Measurements from ENCODE around the gene PSTK.
A peak's percentile ranks its signal among the peaks of the same experiment; 100 is the strongest.

PSTK gene, protein sequence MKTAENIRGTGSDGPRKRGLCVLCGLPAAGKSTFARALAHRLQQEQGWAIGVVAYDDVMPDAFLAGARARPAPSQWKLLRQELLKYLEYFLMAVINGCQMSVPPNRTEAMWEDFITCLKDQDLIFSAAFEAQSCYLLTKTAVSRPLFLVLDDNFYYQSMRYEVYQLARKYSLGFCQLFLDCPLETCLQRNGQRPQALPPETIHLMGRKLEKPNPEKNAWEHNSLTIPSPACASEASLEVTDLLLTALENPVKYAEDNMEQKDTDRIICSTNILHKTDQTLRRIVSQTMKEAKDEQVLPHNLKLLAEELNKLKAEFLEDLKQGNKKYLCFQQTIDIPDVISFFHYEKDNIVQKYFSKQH

DNA sequence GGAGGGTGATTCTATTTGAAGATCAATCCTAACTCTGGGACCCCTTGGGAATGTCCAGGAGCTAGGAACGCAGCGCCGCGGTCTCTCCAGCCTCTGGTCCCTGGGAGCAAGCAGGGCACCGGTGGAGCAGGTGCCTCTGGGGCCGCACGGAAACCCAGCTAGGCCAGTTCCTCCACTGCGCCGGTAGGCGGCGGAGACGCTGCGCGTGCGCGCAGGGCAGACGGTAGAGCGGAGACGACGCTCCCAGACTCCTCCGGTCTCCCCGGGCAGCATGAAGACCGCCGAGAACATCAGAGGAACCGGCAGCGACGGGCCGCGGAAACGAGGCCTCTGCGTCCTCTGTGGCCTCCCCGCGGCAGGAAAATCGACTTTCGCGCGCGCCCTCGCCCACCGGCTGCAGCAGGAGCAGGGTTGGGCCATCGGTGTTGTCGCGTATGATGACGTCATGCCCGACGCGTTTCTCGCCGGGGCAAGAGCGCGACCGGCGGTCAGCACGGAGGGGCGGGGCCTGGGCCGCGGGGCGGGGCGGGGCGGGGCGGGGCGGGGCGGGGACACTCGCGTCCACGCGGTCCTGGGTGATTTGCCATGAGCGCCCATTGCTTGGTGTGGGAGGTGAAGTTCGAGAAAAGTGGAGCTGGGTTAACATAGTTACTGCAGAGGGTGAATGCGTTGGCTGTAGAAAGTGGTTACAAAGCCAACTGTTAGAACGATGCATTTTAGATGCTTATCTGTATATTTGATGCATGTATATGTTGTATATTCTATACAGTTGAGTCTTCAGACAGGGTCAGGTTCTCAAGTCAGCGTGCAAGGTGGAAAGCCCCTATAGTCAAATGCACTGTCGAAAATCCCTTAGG lies at the start of gene PSTK:
Gene PSTK (plus strand): TSS at position 193 of the 857 bp plus-strand sequence. CDS start 79 bp downstream, at position 272.
- peak; percentile 92 for DNase-seq

- no peak for DNase-seq
Measured at GRCh38 chr10:122931088-122931906, 48.9 kb upstream of the PSTK start.

- no peak for DNase-seq
Measured at GRCh38 chr10:122939133-122939855, 40.9 kb upstream of the PSTK start.

- no peak for DNase-seq
Measured at GRCh38 chr10:122939856-122940543, 40.2 kb upstream of the PSTK start.

DNA sequence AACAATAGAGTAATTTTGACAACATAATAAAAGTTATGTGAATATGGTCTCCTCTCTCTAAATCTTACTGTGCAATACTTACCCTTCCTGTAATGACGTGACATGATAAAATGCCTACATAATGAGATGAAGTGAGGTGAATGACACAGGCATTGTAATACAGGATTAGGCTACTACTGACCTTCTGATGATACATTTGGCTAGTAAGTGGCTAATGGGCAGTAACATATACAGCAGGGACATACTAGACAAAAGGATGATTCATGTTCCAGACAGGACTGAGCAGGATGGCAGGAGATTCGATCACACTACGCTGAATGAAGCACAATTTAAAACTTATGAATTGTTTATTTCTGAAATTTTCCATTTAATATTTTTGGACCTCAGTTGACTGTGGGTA lies 30.9 kb upstream of the PSTK start:
- no peak for DNase-seq

GRCh38 chr10:122953902-122954730 lies 26.1 kb upstream of the PSTK start, which contains the start of gene C10orf88:
Gene C10orf88 (minus strand): TSS chr10:122954227. CDS start chr10:122954178, 49 bp downstream.
- peak; percentile 99 for DNase-seq

DNA sequence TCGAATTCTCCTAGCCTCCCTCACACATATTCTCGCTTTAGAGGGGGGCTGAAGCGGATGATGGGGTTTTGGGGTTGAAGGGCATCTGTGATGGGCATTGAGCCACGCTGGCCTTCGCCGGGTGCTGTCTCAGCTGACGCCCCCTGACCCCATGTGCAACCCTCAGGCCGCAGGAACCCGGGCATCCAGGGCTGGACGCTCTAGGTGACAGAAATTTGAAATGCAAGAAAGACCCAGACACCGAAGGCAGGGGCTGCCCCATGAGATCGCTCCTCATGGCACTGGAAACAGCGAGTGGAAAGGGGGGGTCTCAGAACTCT lies 25.5 kb upstream of the PSTK start:
- no peak for DNase-seq

DNA sequence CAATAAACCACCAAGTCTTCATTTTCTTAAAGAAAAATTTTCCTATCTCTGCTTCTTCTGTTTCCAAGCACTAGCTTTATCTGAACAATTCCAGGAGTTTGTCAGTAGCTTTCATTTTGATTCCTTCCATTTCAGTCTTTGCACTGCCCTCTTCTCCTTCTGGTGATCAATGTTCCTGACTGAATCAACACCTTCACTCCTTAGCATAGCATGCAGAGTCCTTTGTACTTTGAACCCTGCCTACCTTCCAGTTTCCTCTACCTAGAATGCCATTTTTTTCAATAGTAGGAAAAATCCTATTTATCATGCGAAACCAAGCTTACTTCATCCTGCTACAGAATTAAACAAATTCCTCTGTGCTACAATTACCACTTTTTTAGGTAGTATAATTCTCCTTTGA lies 24.3 kb upstream of the PSTK start:
- no peak for DNase-seq

- DNase-seq, result no peak
Measured at GRCh38 chr10:122957474-122957873, 22.7 kb upstream of the PSTK start.

GRCh38 chr10:122962405-122962804 lies 17.8 kb upstream of the PSTK start:
- DNase-seq, result no peak

GRCh38 chr10:122966879-122967278 lies 13.3 kb upstream of the PSTK start:
- no peak for DNase-seq

- DNase-seq, result no peak
Measured at GRCh38 chr10:122968698-122969097, 11.5 kb upstream of the PSTK start.

DNA sequence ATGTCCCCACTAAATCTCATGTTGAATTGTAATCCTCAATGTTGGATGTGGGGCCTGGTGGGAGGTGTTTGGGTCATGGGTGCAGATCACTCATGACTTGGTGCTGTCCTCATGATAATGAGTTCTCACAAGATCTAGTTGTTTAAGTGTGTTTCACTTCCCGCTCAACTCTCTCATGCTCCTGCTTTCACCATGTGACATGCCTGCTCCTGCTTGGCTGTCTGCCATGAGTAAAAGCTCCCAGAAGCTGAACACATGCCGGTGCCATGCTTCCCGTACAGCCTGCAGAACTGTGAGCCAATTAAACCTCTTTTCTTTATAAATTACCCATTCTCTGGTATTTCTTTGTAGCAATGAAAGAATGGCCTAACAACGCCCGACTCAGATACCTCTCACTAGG lies 6.2 kb upstream of the PSTK start:
- DNase-seq, result no peak

GRCh38 chr10:122974543-122975064 lies 5.6 kb upstream of the PSTK start:
- DNase-seq, result no peak

DNA sequence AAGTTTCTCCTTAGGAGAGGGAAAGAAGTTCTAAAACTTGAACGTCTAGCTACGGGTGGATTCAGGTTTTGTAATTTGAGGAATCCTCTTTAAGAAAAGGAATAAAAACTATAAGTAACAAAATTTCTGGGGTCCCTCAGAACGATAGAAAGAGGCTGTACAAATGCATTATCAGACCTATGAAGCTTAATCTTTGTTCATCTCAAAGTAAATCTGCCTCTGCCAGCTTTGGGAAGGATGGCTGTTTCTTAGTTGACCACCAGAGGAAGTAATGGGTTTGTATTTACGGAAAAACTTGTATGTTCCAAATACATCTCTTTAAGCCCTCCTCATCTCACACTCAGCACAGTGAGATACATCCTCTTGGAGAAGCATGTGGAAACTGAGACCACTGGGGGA lies 864 bp downstream of the PSTK start:
- DNase-seq, result peak; percentile 10

DNA sequence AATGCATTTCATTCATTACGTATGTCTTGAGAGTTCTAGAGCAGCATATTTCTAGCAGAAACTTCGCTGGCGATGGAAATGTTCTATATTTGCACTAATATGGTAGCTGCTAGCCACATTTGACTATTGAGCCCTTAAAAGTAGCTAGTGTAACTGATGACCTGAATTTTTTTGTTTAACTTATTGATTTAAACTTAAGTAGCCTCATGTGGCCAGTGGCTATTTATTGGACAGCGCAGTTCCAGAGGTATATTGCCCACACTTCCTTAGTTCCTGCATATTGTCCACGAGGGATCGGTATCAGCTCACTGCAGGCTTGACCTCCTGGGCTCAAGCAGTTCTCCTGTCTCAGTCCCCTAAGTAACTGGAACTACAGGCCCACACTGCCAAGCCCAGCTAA lies 3.7 kb downstream of the PSTK start:
- DNase-seq, result no peak

DNA sequence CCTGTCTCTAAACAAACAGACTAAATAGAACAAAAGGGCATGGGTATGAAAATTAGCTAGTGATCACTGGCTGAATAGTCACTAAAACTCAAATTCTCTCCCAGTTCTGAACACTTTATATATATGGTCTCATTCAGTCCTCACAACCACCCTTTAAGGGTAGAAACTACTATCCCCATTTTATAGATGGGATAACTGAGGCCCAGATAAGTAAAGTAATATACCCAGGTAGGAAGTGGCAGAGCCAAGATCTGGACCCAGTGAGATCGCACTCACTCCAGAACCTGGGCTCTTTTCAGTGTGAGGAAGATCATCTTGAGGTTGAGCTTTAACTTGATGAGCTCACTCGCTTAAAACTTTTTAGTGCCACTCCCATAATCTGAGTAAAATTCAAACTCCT lies 4.5 kb downstream of the PSTK start:
- no peak for DNase-seq

DNA sequence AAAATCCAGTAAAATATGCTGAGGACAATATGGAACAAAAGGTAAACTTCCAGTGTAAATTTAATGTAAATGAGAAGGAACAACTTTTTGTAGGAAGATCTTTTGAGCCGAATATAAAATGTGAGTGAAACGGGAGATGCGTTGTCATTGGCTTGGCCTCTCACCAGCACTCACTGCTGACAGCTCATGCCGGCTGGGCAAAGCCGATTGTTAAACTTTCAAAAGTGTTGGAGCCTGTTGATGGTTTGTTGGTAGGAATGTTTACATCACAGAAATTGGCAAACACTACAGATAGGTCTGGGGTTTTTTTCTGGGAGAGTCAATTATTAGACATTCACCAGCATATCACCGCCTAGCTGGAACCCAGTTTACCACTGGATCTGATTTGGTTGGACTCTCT lies 6.1 kb downstream of the PSTK start:
- no peak for DNase-seq

GRCh38 chr10:122988501-122988900 lies 8.3 kb downstream of the PSTK start:
- no peak for DNase-seq

- DNase-seq, result no peak
Measured at GRCh38 chr10:122990278-122990677, 10.1 kb downstream of the PSTK start.
